DMS79 (cell line): ENCODE measurements around the gene DUSP1.

Source experiments
- DNase-seq: peaks from one replicate; lab custom pipeline; 2025; lab: John Stamatoyannopoulos, UW

Gene DUSP1

DNA sequence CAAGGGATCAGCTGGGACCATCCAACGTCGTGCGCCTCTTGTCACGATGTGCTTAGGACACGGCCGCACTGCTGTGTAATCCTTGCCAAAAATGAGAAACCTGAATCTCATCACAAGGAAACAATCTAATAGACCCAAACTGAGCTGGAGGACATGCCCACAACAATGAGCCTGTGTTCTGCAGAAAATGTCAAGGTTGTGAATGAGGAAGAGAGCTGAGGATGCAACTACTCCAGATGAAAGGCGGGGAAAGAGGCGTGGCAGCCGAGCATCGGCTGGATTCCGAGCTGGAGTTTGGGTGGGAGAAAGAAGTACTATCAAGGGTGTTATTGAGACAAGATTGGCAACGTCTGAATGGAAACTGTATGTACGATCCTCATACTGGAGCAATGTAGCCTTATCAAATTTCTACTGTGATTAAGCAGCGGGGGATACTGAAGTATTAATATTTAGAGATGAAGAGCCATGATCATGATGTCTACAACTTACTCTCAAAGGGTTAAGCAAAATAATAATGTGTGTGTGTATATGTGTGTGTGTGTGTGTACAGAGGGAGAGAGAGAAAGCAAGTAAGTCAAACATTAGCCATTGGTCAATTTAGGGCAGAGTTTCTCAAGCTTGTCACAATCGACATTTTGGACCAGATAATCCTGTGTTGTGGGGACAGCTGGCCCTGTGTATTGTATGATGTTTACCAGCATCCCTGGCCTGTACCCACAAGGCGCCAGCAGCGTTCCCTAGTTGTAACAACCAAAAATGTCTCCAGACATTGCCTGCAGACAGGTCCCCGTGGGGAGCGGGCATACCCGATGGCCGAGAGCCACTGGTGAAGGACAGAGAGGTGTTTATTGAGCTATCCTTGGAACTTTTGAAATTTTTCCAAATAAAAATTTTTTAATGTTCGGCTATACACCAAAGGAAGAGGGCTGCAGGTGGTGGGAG, 46.5 kb downstream of the DUSP1 start:
- DNase-seq, result no peak

DNA sequence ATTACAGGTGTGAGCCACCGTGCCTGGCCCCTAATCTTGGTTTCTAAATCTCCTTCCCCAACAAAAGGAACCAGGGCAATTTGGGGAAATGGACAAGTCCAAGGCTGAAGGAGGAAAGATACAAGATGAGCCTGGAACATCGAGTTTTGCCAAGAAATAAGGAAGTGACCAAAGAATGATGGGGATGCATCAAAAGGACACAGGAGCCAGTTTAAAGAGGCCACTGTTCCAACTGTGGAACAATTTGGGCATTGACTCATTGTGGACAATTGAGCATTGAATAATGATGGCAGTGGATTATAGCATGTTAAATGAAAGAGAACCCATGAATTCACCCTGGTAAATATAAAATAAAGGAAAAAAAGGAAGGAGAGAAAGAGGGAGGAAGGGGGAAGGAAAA, 47.5 kb downstream of the DUSP1 start:
- DNase-seq, result no peak

DNA sequence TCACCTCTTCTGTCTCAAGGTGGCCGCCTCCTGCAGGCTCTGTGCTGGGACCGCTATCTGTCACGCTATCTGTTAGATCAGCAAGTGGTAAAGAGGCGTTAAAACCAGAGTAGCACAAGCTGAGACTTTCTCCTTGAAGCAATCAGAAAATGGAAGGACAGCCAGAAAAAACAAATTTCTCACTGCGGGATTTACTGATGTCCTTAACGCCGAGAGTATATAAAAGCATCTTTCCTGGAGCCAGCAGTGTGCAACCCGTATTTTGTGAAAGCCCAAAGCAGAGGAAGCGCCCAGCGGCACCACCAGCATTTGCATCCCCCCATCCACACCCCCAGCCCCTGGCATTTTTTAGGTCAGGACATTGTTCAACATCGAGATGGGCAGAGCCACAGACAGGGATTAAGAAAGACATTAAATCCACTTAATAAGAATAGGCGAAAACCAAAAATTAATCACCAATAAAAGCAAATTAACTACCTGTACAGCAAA, 48.6 kb downstream of the DUSP1 start:
- DNase-seq, result no peak

DNA sequence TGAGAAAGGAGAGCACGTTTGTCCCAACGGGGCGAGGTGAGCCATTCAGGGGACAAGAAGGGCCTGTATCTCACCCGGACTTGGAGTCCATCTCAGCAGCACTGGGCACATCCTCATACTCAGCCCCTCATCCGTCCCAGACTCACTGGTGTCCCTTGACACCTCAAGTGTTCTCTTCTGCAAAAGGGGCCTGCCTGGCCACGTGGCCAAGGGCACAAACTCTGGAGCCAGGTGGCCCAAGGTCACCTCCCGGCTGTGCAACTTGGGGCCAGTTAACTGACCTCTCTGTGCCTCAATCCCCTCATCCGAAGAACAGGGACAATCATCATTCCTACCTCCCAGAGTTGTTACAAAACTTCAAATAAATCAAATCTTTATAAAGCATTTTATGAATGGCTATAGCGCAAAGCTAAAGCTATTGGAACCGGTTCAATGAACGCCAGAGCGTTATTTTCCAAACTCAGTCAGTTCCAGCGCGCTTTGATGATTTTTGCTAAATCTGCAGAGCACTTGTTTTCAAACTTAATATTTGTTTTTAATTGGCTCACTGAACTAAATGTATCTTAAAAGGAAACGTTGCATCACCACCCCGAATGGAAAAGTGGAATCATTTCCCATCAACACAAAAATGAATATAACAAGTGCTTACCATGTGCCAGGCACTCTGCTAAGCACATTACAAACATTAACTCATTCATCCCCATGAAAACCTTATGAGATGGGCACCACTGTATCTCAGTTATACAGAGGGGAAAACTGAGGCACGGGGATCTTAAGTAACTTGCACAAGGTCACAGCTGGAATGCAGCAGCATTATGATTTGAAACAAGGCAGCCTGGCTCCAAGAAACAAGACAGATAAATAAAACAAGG, 49.3 kb downstream of the DUSP1 start:
- DNase-seq, result no peak

DNA sequence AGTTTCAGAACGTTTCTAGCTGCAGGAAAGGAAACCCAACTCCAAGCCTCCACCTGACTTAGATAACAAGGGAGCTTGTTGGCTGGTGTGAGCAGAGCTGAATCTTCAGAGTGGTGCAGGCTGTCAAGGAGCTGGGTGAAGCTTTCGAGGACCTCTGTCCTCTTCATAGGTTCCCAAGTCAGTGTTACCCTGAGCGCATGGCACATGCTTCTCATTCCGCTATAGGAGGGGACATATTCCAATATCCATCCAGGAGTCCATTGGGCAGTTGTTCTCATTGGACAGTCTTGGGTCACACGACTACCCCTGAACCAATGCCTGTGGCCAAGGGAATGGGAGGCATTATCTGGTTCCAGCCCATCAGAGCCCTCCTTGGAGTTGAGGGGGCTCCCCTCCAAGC, 50.3 kb downstream of the DUSP1 start:
- no peak for DNase-seq

DNA sequence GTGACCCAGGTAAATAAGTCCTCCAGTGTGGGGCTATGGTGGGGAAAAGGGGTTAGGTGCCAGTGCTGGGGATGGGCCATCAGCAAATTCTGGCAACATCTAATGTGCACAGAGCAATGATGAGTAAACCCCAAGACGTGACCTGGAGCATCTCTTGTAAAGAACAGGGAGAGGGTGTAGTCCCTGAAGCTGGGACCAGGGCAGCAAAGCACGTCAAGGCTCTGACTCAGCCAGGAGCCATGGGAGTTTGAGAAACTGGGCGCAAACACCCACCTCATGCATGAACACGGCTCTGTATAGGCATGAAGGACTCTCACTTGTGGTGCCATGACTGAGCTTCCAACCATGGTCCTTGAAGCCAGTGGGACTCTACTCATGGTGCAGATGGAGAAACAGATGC, 51.8 kb downstream of the DUSP1 start:
- DNase-seq, result no peak

DNA sequence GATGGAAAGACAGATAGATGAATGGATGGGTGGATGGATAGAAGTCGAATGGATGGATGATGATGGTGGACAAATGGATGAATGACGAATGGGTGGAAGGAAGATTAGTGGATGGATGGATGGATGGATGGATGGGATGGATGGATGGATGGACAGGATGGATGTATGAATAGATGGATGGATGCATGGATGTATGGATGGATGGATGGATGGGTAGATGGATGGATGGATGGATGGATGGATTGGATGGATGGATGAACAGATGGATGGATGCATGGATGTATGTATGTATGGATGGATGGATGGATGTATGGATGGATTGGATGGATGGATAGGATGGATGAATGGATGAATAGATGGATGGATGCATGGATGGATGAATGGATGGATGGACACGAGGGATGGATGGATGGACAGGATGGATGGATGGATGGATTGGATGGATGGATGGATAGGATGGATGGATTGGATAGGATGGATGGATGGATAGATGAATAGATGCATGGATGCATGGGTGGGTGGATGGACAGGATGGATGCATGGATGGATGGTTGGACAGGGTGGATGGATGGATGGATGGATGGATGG, 52.4 kb downstream of the DUSP1 start:
- DNase-seq, result no peak
